GM19438 (cell line): ENCODE data around the gene GINM1.

Source experiments
- ATAC-seq: cut with Tn5 transposase; IDR thresholded peaks from one replicate; pipeline ENCODE4 v1.9.1; 2021; ENCODE audit warnings: low read depth; ENCODE audit not compliant: unreplicated experiment

GINM1 gene

DNA sequence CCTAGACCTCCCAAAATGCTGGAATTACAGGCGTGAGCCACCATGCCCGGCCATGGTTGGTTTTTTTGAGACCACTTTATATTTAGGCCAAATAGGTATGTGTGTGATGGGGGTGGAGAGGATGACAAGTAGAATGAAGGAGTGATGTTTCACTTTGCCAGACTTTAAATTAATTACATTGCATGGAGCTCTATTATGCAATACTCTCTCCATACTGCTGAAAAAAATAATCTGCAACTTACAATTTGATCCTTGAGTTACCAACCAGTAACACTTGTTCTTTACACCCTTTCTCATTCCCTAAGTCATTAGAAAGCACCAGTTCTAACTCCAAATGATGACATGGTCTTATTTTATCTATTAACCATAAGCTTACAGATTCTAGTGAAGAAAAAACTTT lies 26.8 kb downstream of the GINM1 start:
- no peak for ATAC-seq

- ATAC-seq, result no peak
Observed at GRCh38 chr6:149593408-149593807, 27.2 kb downstream of the GINM1 start.

DNA sequence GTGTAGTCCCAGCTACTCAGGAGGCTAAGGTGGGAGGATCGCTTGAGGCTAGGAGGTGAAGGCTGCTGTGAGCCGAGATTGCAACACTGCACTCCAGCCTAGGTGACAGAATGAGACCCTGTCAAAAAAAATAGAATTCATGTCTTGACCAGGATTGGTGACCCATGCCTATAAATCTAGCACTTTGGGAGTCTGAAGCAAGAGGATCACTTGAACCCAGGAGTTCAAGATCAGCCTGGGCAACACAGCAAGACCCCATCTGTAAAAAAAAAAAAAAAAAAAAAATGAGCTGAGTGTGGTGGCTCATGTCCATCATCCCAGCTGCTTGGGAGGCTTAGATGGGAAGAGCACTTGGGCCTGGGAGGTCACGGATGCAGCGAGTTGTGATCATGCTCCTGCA lies 34.3 kb downstream of the GINM1 start:
- no peak for ATAC-seq

GRCh38 chr6:149608381-149608982 lies 42.3 kb downstream of the GINM1 start:
- ATAC-seq, result no peak

GRCh38 chr6:149614337-149614736 lies 48.2 kb downstream of the GINM1 start:
- ATAC-seq, result no peak

DNA sequence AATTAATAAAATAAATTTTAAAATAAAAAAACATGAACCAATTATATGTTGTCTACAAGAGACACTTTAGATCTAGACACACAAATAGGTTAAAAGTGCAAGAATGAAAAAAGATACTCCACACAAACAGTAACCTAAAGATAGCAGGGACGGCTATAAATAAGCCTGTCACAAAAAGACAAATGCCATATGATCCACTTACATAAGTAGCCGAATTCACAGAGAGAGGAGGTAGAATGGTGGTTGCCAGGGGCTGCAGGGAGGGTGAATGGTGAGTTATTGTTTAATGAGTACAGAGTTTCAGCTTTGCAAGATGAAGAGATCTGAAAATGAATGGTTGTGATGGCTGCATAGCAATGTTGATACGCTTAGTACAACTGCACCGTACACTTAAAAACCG lies 49.6 kb downstream of the GINM1 start:
- no peak for ATAC-seq

DNA sequence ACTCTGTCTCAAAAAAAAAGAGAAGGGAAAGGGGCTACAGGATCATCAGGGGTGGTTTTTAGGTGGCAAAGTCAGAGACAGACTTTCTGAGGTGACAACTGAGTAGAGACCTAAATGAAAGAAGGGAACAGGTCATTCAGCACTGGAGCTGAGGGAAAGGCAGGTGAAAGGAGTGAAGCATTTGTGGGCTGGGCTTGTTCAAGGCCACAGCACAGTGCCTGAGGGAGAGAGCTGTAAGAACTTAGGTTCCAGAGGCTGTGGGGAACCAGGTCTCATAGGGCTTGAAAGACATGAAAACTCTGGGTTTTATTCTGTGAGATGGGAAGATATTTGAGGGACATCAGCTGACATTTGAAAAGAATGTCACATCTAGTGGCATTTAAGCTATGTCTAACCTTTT lies 61.5 kb downstream of the GINM1 start:
- ATAC-seq, result no peak

DNA sequence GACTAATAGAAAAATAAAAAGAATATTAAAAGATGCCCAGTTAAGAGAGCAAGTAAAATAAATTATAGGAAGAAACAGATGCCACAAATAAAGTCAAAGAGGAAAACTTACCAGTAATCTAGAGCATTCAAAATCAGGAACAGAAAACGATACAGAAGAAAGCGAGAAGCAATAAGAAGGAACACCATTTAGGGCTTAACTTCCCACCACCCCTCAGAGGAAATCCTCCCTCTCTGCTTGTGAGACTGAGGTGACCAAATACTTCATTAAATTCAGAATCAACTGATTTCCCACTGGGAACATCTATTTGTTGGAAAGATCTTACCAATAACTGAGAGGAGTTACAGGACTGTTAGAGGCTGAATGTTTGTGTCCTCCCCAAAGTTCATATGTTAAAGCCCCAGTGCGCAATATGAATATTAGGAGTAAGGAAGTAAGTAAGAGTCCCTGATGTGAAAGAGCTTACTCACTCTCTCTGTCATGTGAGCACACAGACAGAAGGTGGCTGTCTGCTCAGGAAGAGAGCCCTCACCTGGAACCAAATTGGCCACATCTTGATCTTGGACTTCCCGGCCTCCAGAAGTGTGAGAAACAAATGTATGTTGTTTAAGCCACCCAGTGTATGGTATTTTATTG lies 62.8 kb downstream of the GINM1 start:
- ATAC-seq, result peak; percentile 72

DNA sequence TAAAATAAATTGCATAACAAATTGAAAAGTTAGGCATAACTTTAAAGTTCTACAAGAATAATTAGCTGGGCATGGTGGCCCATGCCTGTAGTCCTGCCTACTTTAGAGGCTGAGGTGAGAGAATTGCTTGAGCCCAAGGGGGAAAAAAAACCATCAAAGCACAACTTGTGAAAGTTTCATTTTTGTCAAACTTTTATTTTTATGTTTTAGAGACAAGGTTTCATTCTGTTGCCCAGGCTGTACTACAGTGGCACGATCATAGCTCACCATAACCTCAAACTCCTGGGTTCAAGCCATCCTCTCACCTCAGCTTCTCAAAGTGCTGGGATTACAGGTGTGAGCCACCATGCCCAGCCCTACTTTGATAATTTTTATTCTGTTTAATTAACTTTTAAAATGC lies 68.1 kb downstream of the GINM1 start:
- no peak for ATAC-seq

- no peak for ATAC-seq
Observed at GRCh38 chr6:149636124-149636523, 69.9 kb downstream of the GINM1 start.
